Stomach (tissue), 4 donors: Measurements from ENCODE around the gene NCK1.

Source experiments
- POLR2A ChIP-seq, 4 donors: fragments of 450-650 bp; IDR thresholded peaks; one replicate each; pipeline ENCODE4 v1.6.1; 2016; ENCODE audit warnings: antibody characterized with exemption in 4 of 4, control low read depth in 2 of 4, mild to moderate bottlenecking in 1 of 4, moderate library complexity in 1 of 4
- POLR2AphosphoS5 ChIP-seq, 3 donors: sonication (generic); formaldehyde crosslinking; IDR thresholded peaks; one replicate each; pipeline ENCODE4 v1.6.1; 2016; ENCODE audit warnings: antibody characterized with exemption in 3 of 3
- TF ChIP-seq, protein P1 (sequence below), 7 experiments: fragments of 450-650 bp in 4 of 7; fragments of 200-600 bp in 3 of 7; sonication (generic) in 3 of 7; IDR thresholded peaks; one replicate each; pipeline ENCODE4 v1.5.1; 2016 to 2019; ENCODE audit warnings: antibody characterized with exemption in 7 of 7, control low read depth in 2 of 7, mild to moderate bottlenecking in 1 of 7

DNA sequence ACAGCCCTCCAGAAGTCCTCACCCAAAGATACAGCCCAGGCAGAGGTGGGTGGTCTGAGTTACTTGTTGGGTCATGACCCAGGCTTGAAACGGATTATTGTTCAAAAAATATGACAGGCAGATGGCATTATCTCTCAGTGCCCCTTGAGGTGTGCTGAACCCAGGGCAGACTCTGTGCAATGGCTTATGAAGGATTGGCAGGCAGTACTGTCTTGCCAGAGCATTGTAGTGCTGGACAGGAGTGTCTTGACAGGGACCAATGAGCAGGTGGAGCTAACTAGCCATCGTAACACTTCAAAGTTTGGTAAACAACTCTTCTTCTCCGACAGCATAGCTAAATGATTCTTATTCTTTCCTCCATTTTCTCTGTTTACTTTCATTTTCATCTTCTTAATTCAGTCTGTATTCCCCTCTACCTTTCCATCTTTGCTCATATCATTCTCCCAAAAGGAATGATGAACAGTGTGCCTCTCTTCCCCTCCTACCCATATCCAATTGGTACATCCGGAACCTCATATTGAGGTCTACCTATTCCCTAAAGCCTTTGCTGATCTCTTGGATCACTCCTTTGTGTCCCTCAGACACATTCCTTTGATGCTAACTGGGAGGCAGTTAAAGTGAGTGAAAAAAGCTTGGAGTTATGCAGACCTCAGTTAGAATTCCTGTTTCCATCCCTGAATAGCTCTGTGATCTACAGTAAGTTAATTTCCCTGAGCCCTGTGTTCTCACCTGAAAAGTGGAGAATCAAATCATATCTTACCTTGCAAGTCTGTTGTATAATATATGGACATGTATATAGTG is 93.2 kb downstream of the NCK1 start:
- TF ChIP-seq, protein P1, sequence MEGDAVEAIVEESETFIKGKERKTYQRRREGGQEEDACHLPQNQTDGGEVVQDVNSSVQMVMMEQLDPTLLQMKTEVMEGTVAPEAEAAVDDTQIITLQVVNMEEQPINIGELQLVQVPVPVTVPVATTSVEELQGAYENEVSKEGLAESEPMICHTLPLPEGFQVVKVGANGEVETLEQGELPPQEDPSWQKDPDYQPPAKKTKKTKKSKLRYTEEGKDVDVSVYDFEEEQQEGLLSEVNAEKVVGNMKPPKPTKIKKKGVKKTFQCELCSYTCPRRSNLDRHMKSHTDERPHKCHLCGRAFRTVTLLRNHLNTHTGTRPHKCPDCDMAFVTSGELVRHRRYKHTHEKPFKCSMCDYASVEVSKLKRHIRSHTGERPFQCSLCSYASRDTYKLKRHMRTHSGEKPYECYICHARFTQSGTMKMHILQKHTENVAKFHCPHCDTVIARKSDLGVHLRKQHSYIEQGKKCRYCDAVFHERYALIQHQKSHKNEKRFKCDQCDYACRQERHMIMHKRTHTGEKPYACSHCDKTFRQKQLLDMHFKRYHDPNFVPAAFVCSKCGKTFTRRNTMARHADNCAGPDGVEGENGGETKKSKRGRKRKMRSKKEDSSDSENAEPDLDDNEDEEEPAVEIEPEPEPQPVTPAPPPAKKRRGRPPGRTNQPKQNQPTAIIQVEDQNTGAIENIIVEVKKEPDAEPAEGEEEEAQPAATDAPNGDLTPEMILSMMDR (IDR thresholded peaks at IDR 0.05): no peak
- TF ChIP-seq POLR2AphosphoS5 (IDR thresholded peaks at IDR 0.05) (no peak), POLR2A (IDR thresholded peaks at IDR 0.05) (no peak)
